Measurements from ENCODE around the gene SPCS1. TPM values are rescaled to one million over a fixed set of nuclear protein-coding genes. Genes with fewer than 3 reads are reported as not detected.
"Not testable (repeated sequence)": the region's sequence is repeated elsewhere in the genome, so short reads cannot be mapped to it uniquely, and the experiment has no call there.

SPCS1 gene
- 10 to 100 TPM; 57.2 to 67.5 TPM for total RNA-seq
- 100 to 1,000 TPM; 114 to 119 TPM for polyA plus RNA-seq
- long read RNA-seq, donor 1, full-length matches to known transcripts, result 74 of 82 reads
- long read RNA-seq, donor 1, partial matches to known transcripts, result 1 of 82 reads
- long read RNA-seq, donor 1, other reads (novel, unspliced or antisense), result 7 of 82 reads
- long read RNA-seq, donor 2, full-length matches to known transcripts, result 41 of 44 reads
- long read RNA-seq, donor 2, partial matches to known transcripts, result 0 of 44 reads
- long read RNA-seq, donor 2, other reads (novel, unspliced or antisense), result 3 of 44 reads

- WGBS, 2 donors, result 0% methylated on average over 67 to 94 of the region's 94 CpGs
These were observed at the start of gene SPCS1, which contains the start of gene GLT8D1 for GRCh38 chr3:52705688-52706686. Gene SPCS1 (plus strand): TSS chr3:52706106. CDS start chr3:52706247, 141 bp downstream. Gene GLT8D1 (minus strand): TSS chr3:52705791. CDS start chr3:52700460, 5,331 bp downstream.

GRCh38 chr3:52660046-52660445, 45.9 kb upstream of the SPCS1 start:
- 55 to 56% methylated on average over 3 of the region's 3 CpGs for WGBS, 2 donors
- intact Hi-C loops (cut with DNase I), result no loop called here

More at GRCh38 chr3:52705688-52706686, at the start of gene SPCS1, which contains the start of gene GLT8D1:
- H3K4me3 ChIP-seq (ENCODE audit: low read length in 2 of 2), result peak within 1 kb of the TSS; percentile 41 to 61
- H3K36me3 ChIP-seq (ENCODE audit: control insufficient read depth in 1 of 2, insufficient read depth in 2 of 2, low read length in 1 of 2), result no peaks in the 10 kb centered on the region
- intact Hi-C loops (cut with DNase I), result no loop called here
- DNase-seq (peak; percentile 91 to 95), ATAC-seq (ENCODE audit: low FRiP score) (peak; percentile 97)
- no peaks in the 10 kb centered on the region for H3K27me3 ChIP-seq (ENCODE audit: control insufficient read depth in 1 of 2, insufficient read depth in 2 of 2, low read length in 1 of 2)
- H3K4me1 ChIP-seq (ENCODE audit: control insufficient read depth in 1 of 2, insufficient read depth in 2 of 2, low read length in 2 of 2), result peaks cover 0 to 3% of the 10 kb centered on the region in 2 donors
- no peaks in the 10 kb centered on the region for H3K9me3 ChIP-seq (ENCODE audit: control insufficient read depth, low read length)
- peak within 1 kb of the TSS; percentile 19 to 76 for H3K27ac ChIP-seq (ENCODE audit: low read depth in 1 of 2, low read length in 2 of 2)

GRCh38 chr3:52663098-52663497, 42.8 kb upstream of the SPCS1 start:
- ATAC-seq (ENCODE audit: low FRiP score), result no peak
- Histone ChIP-seq H3K4me3 (ENCODE audit: low read length in 2 of 2) (no peak overlapping the region), H3K27ac (ENCODE audit: low read depth in 1 of 2, low read length in 2 of 2) (no peak overlapping the region), H3K9me3 (ENCODE audit: control insufficient read depth, low read length) (no peaks in the 10 kb centered on the region), H3K36me3 (ENCODE audit: control insufficient read depth in 1 of 2, insufficient read depth in 2 of 2, low read length in 1 of 2) (peaks cover 4 to 6% of the 10 kb centered on the region in 2 donors), H3K4me1 (ENCODE audit: control insufficient read depth in 1 of 2, insufficient read depth in 2 of 2, low read length in 2 of 2) (no peaks in the 10 kb centered on the region), H3K27me3 (ENCODE audit: control insufficient read depth in 1 of 2, insufficient read depth in 2 of 2, low read length in 1 of 2) (no peaks in the 10 kb centered on the region)
- WGBS, 2 donors, result 89 to 96% methylated on average over 3 of the region's 3 CpGs
- intact Hi-C loops (cut with DNase I), result no loop called here
- DNase-seq, result no peak

More at GRCh38 chr3:52660046-52660445, 45.9 kb upstream of the SPCS1 start:
- Histone ChIP-seq H3K27me3 (ENCODE audit: control insufficient read depth in 1 of 2, insufficient read depth in 2 of 2, low read length in 1 of 2) (no peaks in the 10 kb centered on the region), H3K4me3 (ENCODE audit: low read length in 2 of 2) (no peak overlapping the region), H3K9me3 (ENCODE audit: control insufficient read depth, low read length) (no peaks in the 10 kb centered on the region), H3K36me3 (ENCODE audit: control insufficient read depth in 1 of 2, insufficient read depth in 2 of 2, low read length in 1 of 2) (peaks cover 3 to 6% of the 10 kb centered on the region in 2 donors), H3K27ac (ENCODE audit: low read depth in 1 of 2, low read length in 2 of 2) (no peak overlapping the region), H3K4me1 (ENCODE audit: control insufficient read depth in 1 of 2, insufficient read depth in 2 of 2, low read length in 2 of 2) (no peaks in the 10 kb centered on the region)
- ATAC-seq (ENCODE audit: low FRiP score) (no peak), DNase-seq (no peak)

- DNase-seq (peak in 1 of 2 donors; percentile 54), ATAC-seq (ENCODE audit: low FRiP score) (peak; percentile 82)
- WGBS, 2 donors, result 51 to 53% methylated on average over 9 of the region's 9 CpGs
- Histone ChIP-seq H3K4me3 (ENCODE audit: low read length in 2 of 2) (no peak overlapping the region), H3K27me3 (ENCODE audit: control insufficient read depth in 1 of 2, insufficient read depth in 2 of 2, low read length in 1 of 2) (no peaks in the 10 kb centered on the region), H3K36me3 (ENCODE audit: control insufficient read depth in 1 of 2, insufficient read depth in 2 of 2, low read length in 1 of 2) (no peaks in the 10 kb centered on the region), H3K4me1 (ENCODE audit: control insufficient read depth in 1 of 2, insufficient read depth in 2 of 2, low read length in 2 of 2) (no peaks in the 10 kb centered on the region), H3K9me3 (ENCODE audit: control insufficient read depth, low read length) (no peaks in the 10 kb centered on the region), H3K27ac (ENCODE audit: low read depth in 1 of 2, low read length in 2 of 2) (peak overlapping the region; percentile 82 to 94)
- intact Hi-C loops (cut with DNase I), result no loop called here
These were observed 35.0 kb upstream of the SPCS1 start for GRCh38 chr3:52670621-52671521.

GRCh38 chr3:52671676-52672075, 34.2 kb upstream of the SPCS1 start:
- Histone ChIP-seq H3K36me3 (ENCODE audit: control insufficient read depth in 1 of 2, insufficient read depth in 2 of 2, low read length in 1 of 2) (no peaks in the 10 kb centered on the region), H3K27ac (ENCODE audit: low read depth in 1 of 2, low read length in 2 of 2) (peak overlapping the region; percentile 19 to 80), H3K27me3 (ENCODE audit: control insufficient read depth in 1 of 2, insufficient read depth in 2 of 2, low read length in 1 of 2) (no peaks in the 10 kb centered on the region), H3K4me1 (ENCODE audit: control insufficient read depth in 1 of 2, insufficient read depth in 2 of 2, low read length in 2 of 2) (no peaks in the 10 kb centered on the region), H3K4me3 (ENCODE audit: low read length in 2 of 2) (no peak overlapping the region), H3K9me3 (ENCODE audit: control insufficient read depth, low read length) (no peaks in the 10 kb centered on the region)
- intact Hi-C loops (cut with DNase I), result no loop called here
- DNase-seq (no peak), ATAC-seq (ENCODE audit: low FRiP score) (no peak)
- 61 to 68% methylated on average over 1 of the region's 1 CpG for WGBS, 2 donors

GRCh38 chr3:52676201-52676600, 29.7 kb upstream of the SPCS1 start:
- H3K27ac ChIP-seq (ENCODE audit: low read depth in 1 of 2, low read length in 2 of 2); H3K36me3 ChIP-seq (ENCODE audit: control insufficient read depth in 1 of 2, insufficient read depth in 2 of 2, low read length in 1 of 2); ATAC-seq (ENCODE audit: low FRiP score); H3K27me3 ChIP-seq (ENCODE audit: control insufficient read depth in 1 of 2, insufficient read depth in 2 of 2, low read length in 1 of 2); H3K9me3 ChIP-seq (ENCODE audit: control insufficient read depth, low read length); intact Hi-C loops (cut with DNase I); H3K4me3 ChIP-seq (ENCODE audit: low read length in 2 of 2); H3K4me1 ChIP-seq (ENCODE audit: control insufficient read depth in 1 of 2, insufficient read depth in 2 of 2, low read length in 2 of 2); DNase-seq: not testable (repeated sequence)
- WGBS, 2 donors, result 68 to 73% methylated on average over 3 of the region's 3 CpGs

GRCh38 chr3:52678265-52679198, 27.4 kb upstream of the SPCS1 start:
- no peak for ATAC-seq (ENCODE audit: low FRiP score)
- intact Hi-C loops (cut with DNase I), result no loop called here
- no peaks in the 10 kb centered on the region for H3K9me3 ChIP-seq (ENCODE audit: control insufficient read depth, low read length)
- no peak overlapping the region for H3K4me3 ChIP-seq (ENCODE audit: low read length in 2 of 2)
- no peak overlapping the region for H3K27ac ChIP-seq (ENCODE audit: low read depth in 1 of 2, low read length in 2 of 2)
- WGBS, 2 donors, result 96% methylated on average over 6 of the region's 6 CpGs
- peaks cover 0 to 3% of the 10 kb centered on the region in 2 donors for H3K4me1 ChIP-seq (ENCODE audit: control insufficient read depth in 1 of 2, insufficient read depth in 2 of 2, low read length in 2 of 2)
- DNase-seq, result no peak
- H3K36me3 ChIP-seq (ENCODE audit: control insufficient read depth in 1 of 2, insufficient read depth in 2 of 2, low read length in 1 of 2), result peaks cover 2 to 5% of the 10 kb centered on the region in 2 donors
- H3K27me3 ChIP-seq (ENCODE audit: control insufficient read depth in 1 of 2, insufficient read depth in 2 of 2, low read length in 1 of 2), result no peaks in the 10 kb centered on the region
